HG02759 (cell line): ENCODE measurements around the gene PRR23A.
"Not testable (repeated sequence)": the region's sequence is repeated elsewhere in the genome, so short reads cannot be mapped to it uniquely, and the experiment has no call there.

Source experiments
- ATAC-seq: cut with Tn5 transposase; IDR thresholded peaks from one replicate; pipeline ENCODE4 v1.9.1; 2021; ENCODE audit warnings: mild to moderate bottlenecking, moderate library complexity; ENCODE audit not compliant: unreplicated experiment

PRR23A gene

DNA sequence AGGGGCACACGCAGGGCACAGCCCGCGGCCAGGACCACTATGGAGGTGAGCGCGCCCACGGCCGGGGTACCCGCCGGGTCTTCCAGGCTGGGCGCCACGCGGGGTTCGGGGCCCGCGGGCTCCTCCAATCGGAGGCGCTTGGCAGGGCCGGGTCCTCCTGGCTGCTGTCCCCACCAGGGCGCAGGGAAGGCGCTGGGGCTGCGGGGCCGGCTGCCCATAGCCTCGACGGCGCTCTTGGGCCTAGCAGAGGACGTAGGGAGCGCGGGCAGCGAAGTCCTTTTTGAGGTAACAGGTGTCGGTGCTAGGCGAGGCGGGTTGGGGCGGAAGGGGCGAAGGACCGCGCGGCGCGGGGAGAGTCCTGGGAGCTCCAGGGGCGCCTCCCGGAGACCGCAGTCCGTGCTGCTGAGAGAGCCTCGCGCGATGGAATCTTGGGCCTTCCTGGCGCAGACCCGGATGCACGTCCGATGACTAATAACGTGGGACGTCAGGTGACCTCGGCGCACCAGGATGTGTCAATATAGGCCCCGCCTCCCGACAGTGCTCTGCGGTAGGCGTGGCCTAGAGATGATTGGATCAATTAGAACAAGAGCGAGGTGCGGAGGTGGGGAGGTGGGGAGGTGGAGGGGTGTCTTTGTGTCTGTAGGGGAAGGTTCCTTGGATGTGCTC is at the start of gene PRR23A:
PRR23A (minus strand) TSS at position 218 of the 666 bp plus-strand sequence; CDS start at position 218, 0 bp downstream.
- ATAC-seq: no peak

- no peak for ATAC-seq
Observed at GRCh38 chr3:139052802-139053600, 46.9 kb upstream of the PRR23A start.

DNA sequence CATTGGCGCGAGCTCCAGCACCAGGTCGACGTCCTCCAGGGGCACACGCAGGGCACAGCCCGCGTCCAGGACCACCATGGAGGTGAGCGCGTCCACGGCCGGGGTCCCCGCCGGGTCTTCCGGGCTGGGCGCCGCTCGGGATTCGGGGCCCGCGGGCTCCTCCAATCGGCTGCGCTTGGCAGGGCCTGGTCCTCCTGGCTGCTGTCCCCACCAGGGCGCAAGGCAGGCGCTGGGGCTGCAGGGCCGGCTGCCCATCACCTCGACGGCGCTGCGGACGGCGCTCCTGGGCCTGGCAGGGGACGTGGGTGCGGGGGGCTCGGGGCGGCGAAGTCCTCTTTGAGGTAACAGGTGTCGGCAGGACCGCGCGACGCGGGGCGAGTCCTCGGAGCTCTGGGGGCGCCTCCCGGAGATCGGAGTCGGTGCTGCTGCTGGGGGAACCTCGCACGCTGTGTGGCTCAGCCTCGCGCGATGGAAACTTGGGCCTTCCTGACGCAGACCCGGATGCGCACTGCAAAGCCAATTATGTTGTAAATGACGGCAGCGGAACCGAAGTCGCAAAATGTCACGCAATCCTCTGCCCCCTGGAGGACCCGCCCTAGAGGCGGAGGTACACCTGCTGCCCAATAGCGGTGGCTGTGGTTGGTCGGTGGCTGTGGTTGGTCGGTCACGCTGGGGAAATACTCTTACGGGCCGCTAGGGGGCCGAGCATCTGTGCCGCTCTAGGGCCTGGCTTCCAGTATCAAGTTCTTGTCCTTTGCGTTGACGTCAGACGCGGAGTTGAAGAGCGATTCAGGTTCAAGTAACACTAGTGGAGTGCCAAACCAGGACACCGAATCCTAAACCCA is 38.5 kb upstream of the PRR23A start, which contains the start of gene PRR23C:
PRR23C (minus strand) TSS at position 527 of the 845 bp plus-strand sequence; CDS start at position 255, 272 bp downstream.
- ATAC-seq: no peak

- no peak for ATAC-seq
Observed at GRCh38 chr3:139043554-139044365, 37.7 kb upstream of the PRR23A start.

GRCh38 chr3:139037478-139037877 is 31.4 kb upstream of the PRR23A start:
- ATAC-seq: no peak

DNA sequence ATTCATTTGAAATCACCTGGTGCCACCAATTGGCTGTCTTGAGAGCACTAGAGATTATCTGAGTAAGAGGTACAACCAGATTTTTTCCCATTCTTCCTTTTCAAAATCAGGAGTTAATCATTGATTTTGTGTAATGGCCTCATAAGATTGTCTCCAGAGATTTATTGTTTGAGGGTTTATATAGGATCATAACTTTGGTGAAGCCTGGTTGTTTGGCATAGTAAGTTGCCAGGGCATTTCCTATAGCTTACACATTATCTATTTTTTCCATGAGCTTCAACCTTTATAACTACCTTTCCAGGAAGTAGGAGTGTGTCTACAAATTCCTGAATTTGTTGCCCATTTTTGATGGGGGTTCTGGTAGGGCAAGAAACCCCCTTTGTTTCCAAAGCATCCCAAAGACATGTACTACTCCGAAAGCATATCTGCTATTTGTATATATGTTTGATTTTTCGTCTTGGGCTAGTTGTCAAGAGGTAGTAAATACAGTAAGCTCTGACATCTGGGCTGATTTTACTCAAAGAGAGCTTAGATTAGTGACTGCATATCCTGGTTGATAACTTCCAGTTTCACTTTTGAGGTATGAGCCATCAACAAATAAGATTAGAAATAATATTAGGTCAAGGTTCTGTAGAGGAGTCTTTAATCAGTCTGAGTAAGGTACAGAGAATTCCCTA is 26.4 kb upstream of the PRR23A start:
- ATAC-seq: no peak

- not testable (repeated sequence) for ATAC-seq
Observed at GRCh38 chr3:139030576-139030975, 24.5 kb upstream of the PRR23A start.

DNA sequence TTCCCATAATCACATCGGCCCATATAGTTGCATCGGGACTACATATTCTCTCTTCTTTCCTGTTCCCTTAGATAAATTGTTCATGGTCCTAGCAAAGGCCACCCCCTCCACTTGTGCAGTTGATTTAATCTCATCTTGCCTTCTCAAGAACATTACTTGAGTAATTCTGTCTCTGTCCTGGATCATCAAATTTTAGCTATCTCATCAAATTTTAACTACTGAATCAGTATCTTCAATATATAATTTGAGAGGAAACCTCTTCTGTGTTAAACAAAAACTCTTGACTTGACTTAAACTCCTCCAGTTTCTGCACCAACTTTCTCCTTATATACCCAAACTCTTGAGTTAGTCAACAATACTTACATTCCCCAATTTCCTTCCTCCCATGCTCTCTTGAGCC is 18.9 kb upstream of the PRR23A start:
- ATAC-seq: no peak

DNA sequence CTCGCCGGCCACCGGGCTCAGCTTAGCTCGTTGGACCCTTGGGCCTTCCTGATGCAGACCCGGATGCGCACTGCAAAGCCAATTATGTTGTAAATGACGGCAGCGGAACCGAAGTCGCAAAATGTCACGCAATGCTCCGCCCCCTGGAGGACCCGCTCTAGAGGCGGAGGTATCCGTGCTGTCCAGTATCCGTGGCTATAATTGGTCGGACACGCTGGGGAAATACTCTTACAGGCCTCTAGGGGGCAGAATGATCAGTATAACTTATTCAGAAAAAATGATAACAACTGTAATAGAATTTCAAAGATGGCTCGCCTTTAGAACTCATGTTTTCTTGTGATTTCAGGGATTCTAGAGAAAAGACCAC is 14.8 kb upstream of the PRR23A start, which contains the start of gene PRR23B:
PRR23B (minus strand) TSS at position 59 of the 367 bp plus-strand sequence. CDS start 265 bp downstream, outside the sequence.
- ATAC-seq: no peak

DNA sequence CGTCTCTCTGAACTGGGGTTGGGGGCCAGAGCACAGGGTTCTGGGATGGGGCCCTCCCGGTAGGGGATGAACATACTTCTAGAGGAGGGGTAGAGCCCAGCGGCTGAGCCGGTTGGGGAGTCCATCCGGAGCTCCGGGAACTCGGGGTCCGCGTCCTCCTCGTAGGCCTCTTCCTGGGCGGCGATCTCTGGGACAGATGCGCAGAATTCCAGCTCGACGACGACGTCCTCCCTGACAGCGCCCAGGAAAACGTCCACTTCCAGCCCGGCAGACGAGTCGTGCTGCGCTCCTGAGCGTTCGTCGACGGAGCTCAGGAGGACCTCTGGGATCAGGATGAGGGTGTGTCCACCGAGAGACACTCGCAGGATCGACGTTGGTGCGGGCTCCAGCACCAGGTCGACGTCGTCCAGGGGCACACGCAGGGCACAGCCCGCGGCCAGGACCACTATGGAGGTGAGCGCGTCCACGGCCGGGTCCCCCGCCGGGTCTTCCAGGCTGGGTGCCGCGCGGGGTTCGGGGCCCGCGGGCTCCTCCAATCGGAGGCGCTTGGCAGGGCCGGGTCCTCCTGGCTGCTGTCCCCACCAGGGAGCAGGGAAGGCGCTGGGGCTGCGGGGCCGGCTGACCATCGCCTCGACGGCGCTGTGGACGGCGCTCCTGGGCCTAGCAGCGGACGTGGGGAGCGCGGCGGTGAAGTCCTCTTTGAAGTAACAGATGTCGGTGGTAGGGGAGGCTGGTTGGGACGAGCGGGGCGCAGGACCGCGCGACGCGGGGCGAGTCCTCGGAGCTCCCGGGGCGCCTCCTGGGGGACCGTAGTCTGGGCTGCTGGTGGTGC is 14.2 kb upstream of the PRR23A start:
- ATAC-seq: no peak

- peak; percentile 57 for ATAC-seq
Observed at GRCh38 chr3:139016430-139017048, 10.5 kb upstream of the PRR23A start.

- no peak for ATAC-seq
Observed at GRCh38 chr3:139005356-139005993, 593 bp downstream of the PRR23A start.

DNA sequence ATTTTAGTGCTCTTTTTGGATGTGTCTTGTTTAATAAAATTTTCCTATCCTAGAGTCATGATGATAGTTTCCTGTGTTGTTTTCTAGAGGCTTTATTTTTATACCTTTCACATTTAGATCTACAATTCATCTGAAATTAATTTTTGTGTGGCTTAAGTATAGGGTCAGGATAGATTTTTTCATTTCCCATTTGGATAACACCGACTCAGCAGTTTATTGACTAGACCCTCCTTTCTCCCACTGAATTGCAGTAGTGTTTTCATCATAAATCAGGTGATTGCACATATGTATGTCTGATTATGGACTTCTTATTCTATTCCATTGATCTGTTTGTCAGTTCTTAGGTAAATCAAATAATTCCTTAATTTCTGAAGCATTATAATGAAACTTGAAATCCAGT is 10.4 kb downstream of the PRR23A start:
- no peak for ATAC-seq

DNA sequence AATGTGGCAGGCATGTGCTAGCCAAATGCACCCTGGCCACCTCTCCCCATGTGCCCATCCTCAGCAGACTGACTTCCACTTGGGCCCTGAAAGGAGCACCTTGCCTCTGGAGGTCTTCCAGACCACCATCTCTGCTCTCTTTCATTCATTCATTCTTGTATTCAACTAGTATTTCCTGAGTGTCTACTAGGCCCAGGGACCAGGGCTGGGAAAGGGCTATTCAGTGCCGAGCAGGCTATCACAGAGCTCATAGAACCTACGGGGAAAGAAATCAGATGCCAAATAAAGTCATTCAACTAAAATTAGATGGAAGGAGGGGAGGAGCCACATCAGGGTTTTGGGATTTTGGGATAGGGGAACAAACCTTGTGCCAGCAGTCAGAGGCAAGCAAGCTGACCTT is 18.9 kb downstream of the PRR23A start:
- ATAC-seq: no peak

GRCh38 chr3:138985932-138986331 is 20.1 kb downstream of the PRR23A start:
- no peak for ATAC-seq

DNA sequence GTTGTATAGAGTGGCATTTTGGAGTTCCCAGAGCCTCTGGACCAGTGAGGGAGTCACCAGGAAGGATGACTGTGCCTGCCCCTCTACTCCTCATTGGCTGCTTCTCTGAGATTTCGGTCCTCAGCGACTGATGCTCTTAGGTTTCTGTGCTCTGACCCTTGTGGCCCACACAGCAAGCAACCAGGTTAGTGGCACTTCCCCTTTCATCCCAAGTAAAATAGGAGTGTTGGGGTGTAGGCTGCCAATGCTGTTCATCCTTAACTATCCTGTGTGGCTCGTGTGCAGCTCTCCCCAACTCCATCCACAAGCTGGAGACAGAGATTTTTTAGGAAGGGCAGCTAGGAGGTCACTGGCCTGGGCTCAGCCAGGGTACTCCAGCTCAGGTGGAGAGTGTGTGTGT is 21.3 kb downstream of the PRR23A start:
- ATAC-seq: no peak

GRCh38 chr3:138976047-138976446 is 30.0 kb downstream of the PRR23A start:
- ATAC-seq: no peak

DNA sequence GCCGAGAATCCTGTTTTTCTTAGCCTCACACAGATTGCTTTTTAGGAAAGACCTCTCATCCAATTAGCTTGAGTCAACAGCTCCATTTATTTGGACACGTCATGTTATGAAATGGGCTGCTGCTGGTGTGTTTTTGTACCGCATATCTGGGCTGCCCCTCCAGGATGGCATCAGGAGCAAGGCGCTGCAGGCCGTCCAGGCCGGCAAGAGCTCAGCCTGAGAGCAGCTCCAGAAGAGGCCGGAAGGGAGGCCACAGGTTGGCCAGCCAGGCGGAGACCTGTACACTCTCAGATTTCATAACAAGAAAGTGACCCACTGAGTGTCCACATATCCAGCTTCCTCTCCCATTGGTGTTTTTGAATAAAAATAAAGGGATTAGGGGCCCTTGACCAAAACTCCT is 30.7 kb downstream of the PRR23A start:
- ATAC-seq: no peak
